Activated CD4-positive, alpha-beta T cell treated with anti-CD3 and anti-CD28 coated beads for 4 hours (primary cell): ENCODE measurements around the gene PSMB2.
"Not testable (repeated sequence)": the region's sequence is repeated elsewhere in the genome, so short reads cannot be mapped to it uniquely, and the experiment has no call there.

ENCODE experiments used
- DNase-seq, 2 donors: peaks; one replicate each; pipeline ENCODE4 v3.0.0-alpha.2; 2020

The PSMB2 gene

GRCh38 chr1:35641233-35641866, at the start of gene PSMB2:
Gene PSMB2, minus strand, starts transcription at chr1:35641526. Its CDS starts 94 bp downstream, at chr1:35641432.
- DNase-seq, result peak; percentile 93 to 97

- no peak for DNase-seq
These were observed 49.8 kb upstream of the PSMB2 start for GRCh38 chr1:35691080-35691479.

- DNase-seq, result not testable (repeated sequence)
These were observed 48.8 kb upstream of the PSMB2 start for GRCh38 chr1:35690103-35690502.

GRCh38 chr1:35688161-35688560, 46.8 kb upstream of the PSMB2 start:
- no peak for DNase-seq

GRCh38 chr1:35683012-35683411, 41.7 kb upstream of the PSMB2 start:
- DNase-seq, result no peak

GRCh38 chr1:35680271-35680670, 38.9 kb upstream of the PSMB2 start:
- DNase-seq, result no peak

- no peak for DNase-seq
These were observed 34.4 kb upstream of the PSMB2 start for GRCh38 chr1:35675773-35676172.

- no peak for DNase-seq
These were observed 32.8 kb upstream of the PSMB2 start for GRCh38 chr1:35674111-35674510.

GRCh38 chr1:35672116-35672515, 30.8 kb upstream of the PSMB2 start:
- DNase-seq, result no peak

- no peak for DNase-seq
These were observed 27.2 kb upstream of the PSMB2 start for GRCh38 chr1:35668506-35668905.

- no peak for DNase-seq
These were observed 25.6 kb upstream of the PSMB2 start for GRCh38 chr1:35666916-35667315.

- DNase-seq, result no peak
These were observed 24.9 kb upstream of the PSMB2 start for GRCh38 chr1:35666216-35666615.

- DNase-seq, result no peak
These were observed 22.1 kb upstream of the PSMB2 start for GRCh38 chr1:35663434-35663833.

GRCh38 chr1:35661474-35661795, 20.1 kb upstream of the PSMB2 start:
- DNase-seq, result no peak

- DNase-seq, result no peak
These were observed 19.5 kb upstream of the PSMB2 start for GRCh38 chr1:35660581-35661473.

- DNase-seq, result no peak
These were observed 18.3 kb upstream of the PSMB2 start for GRCh38 chr1:35659589-35659988.

- DNase-seq, result no peak
These were observed 16.5 kb upstream of the PSMB2 start for GRCh38 chr1:35657851-35658250.

GRCh38 chr1:35656863-35657232, 15.5 kb upstream of the PSMB2 start:
- DNase-seq, result no peak

- no peak for DNase-seq
These were observed 15.0 kb upstream of the PSMB2 start for GRCh38 chr1:35656148-35656862.

GRCh38 chr1:35655196-35655595, 13.9 kb upstream of the PSMB2 start:
- no peak for DNase-seq

- DNase-seq, result no peak
These were observed 9.1 kb upstream of the PSMB2 start for GRCh38 chr1:35650416-35650815.

- no peak for DNase-seq
These were observed 4.7 kb upstream of the PSMB2 start for GRCh38 chr1:35646043-35646442.

GRCh38 chr1:35644204-35644603, 2.9 kb upstream of the PSMB2 start:
- no peak for DNase-seq

GRCh38 chr1:35642471-35642955, 1.2 kb upstream of the PSMB2 start:
- no peak for DNase-seq
